KMS-11 (cell line): Measurements from ENCODE around the gene TCHP.

Experiments used
- H2AFZ ChIP-seq: fragments of 200-600 bp; sonication (generic); 2 replicates; pipeline ENCODE4 v1.6.1; 2016; ENCODE audit warnings: antibody characterized with exemption, mixed run types, low read depth
- H3K27ac ChIP-seq: fragments of 200-600 bp; sonication (generic); 2 replicates; pipeline ENCODE4 v1.6.1; 2016; ENCODE audit warnings: mild to moderate bottlenecking, mixed run types
- H3K27me3 ChIP-seq: fragments of 200-600 bp; sonication (generic); 2 replicates; pipeline ENCODE4 v1.6.1; 2017; ENCODE audit warnings: mild to moderate bottlenecking, low read depth, mixed run types, moderate library complexity; ENCODE audit not compliant: insufficient read depth
- H3K36me3 ChIP-seq: fragments of 200-600 bp; sonication (generic); 2 replicates; pipeline ENCODE4 v1.6.1; 2017; ENCODE audit warnings: mild to moderate bottlenecking, mixed run types; ENCODE audit not compliant: insufficient read depth
- H3K4me1 ChIP-seq: fragments of 200-600 bp; sonication (generic); 2 replicates; pipeline ENCODE4 v1.6.1; 2016; ENCODE audit warnings: mild to moderate bottlenecking, low read depth, mixed run types; ENCODE audit not compliant: poor library complexity, severe bottlenecking
- H3K4me2 ChIP-seq: fragments of 200-600 bp; sonication (generic); 2 replicates; pipeline ENCODE4 v1.7.0; 2016; ENCODE audit warnings: mild to moderate bottlenecking, mixed run types
- H3K4me3 ChIP-seq: fragments of 200-600 bp; sonication (generic); IDR thresholded peaks from 2 replicates; pipeline ENCODE4 v1.6.1; 2017; ENCODE audit warnings: low read depth, low read length, mixed read lengths; ENCODE audit not compliant: insufficient read depth
- H3K79me2 ChIP-seq: fragments of 200-600 bp; sonication (generic); 2 replicates; pipeline ENCODE4 v1.6.1; 2016; ENCODE audit warnings: low read depth, mixed run types; ENCODE audit not compliant: insufficient read depth
- H3K9ac ChIP-seq: fragments of 200-600 bp; sonication (generic); 2 replicates; pipeline ENCODE4 v1.6.1; 2016; ENCODE audit warnings: mild to moderate bottlenecking, mixed run types
- H4K20me1 ChIP-seq: fragments of 200-600 bp; sonication (generic); 2 replicates; pipeline ENCODE4 v1.6.1; 2016; ENCODE audit warnings: mild to moderate bottlenecking, mixed run types; ENCODE audit not compliant: insufficient read depth
- CTCF ChIP-seq: fragments of 200-600 bp; sonication (generic); conservative IDR thresholded peaks from 2 replicates; pipeline ENCODE4 v1.6.1; 2017; ENCODE audit warnings: low read depth, mild to moderate bottlenecking, antibody characterized with exemption, low read length, moderate library complexity, mixed read lengths

Gene TCHP

GRCh38 chr12:109947521-109947920, 47.4 kb downstream of the TCHP start:
- Histone ChIP-seq H2AFZ (no peak overlapping the region), H4K20me1 (no peaks in the 10 kb centered on the region), H3K9ac (no peak overlapping the region), H3K27ac (no peak overlapping the region), H3K36me3 (no peaks in the 10 kb centered on the region), H3K4me1 (no peaks in the 10 kb centered on the region), H3K79me2 (no peaks in the 10 kb centered on the region), H3K4me2 (no peak overlapping the region), H3K4me3 (no peak overlapping the region), H3K27me3 (no peaks in the 10 kb centered on the region)
- no peak for TF ChIP-seq CTCF

GRCh38 chr12:109948368-109948767, 48.3 kb downstream of the TCHP start:
- Histone ChIP-seq H2AFZ (no peak overlapping the region), H3K4me2 (no peak overlapping the region), H3K4me1 (no peaks in the 10 kb centered on the region), H3K27me3 (no peaks in the 10 kb centered on the region), H3K27ac (no peak overlapping the region), H3K79me2 (no peaks in the 10 kb centered on the region), H4K20me1 (no peaks in the 10 kb centered on the region), H3K36me3 (no peaks in the 10 kb centered on the region), H3K4me3 (no peak overlapping the region), H3K9ac (no peak overlapping the region)
- no peak for TF ChIP-seq CTCF

GRCh38 chr12:109949089-109949488, 49.0 kb downstream of the TCHP start:
- H3K36me3 ChIP-seq, result no peaks in the 10 kb centered on the region
- no peaks in the 10 kb centered on the region for H3K27me3 ChIP-seq
- no peaks in the 10 kb centered on the region for H3K79me2 ChIP-seq
- no peak for TF ChIP-seq CTCF
- no peaks in the 10 kb centered on the region for H3K4me1 ChIP-seq
- H3K27ac ChIP-seq, result no peak overlapping the region
- no peaks in the 10 kb centered on the region for H4K20me1 ChIP-seq
- no peak overlapping the region for H3K4me2 ChIP-seq
- H3K4me3 ChIP-seq, result no peak overlapping the region
- H2AFZ ChIP-seq, result no peak overlapping the region
- no peak overlapping the region for H3K9ac ChIP-seq

GRCh38 chr12:109950625-109951024, 50.6 kb downstream of the TCHP start:
- no peak overlapping the region for H3K27ac ChIP-seq
- H3K27me3 ChIP-seq, result no peaks in the 10 kb centered on the region
- TF ChIP-seq CTCF, result no peak
- H3K4me1 ChIP-seq, result no peaks in the 10 kb centered on the region
- no peaks in the 10 kb centered on the region for H3K36me3 ChIP-seq
- H3K9ac ChIP-seq, result no peak overlapping the region
- H3K4me3 ChIP-seq, result no peak overlapping the region
- no peak overlapping the region for H3K4me2 ChIP-seq
- no peaks in the 10 kb centered on the region for H3K79me2 ChIP-seq
- no peaks in the 10 kb centered on the region for H4K20me1 ChIP-seq
- no peak overlapping the region for H2AFZ ChIP-seq

- Histone ChIP-seq H4K20me1 (no peaks in the 10 kb centered on the region), H3K79me2 (no peaks in the 10 kb centered on the region), H3K27me3 (no peaks in the 10 kb centered on the region), H3K4me1 (no peaks in the 10 kb centered on the region), H3K9ac (no peak overlapping the region), H3K27ac (no peak overlapping the region), H3K36me3 (no peaks in the 10 kb centered on the region), H2AFZ (no peak overlapping the region), H3K4me2 (no peak overlapping the region), H3K4me3 (no peak overlapping the region)
- TF ChIP-seq CTCF, result no peak
These were observed 51.1 kb downstream of the TCHP start for GRCh38 chr12:109951136-109951535.
